22Rv1 (cell line): Measurements from ENCODE around the gene IFNA6.

Experiments used
- ZFX ChIP-seq: fragments of 450-650 bp; IDR thresholded peaks from 2 replicates; pipeline ENCODE4 v1.6.1; 2017; ENCODE audit warnings: antibody characterized with exemption, borderline replicate concordance
- TF ChIP-seq, protein P1 (sequence below): fragments of 450-650 bp; IDR thresholded peaks from 2 replicates; pipeline ENCODE4 v1.5.1; 2017; ENCODE audit warnings: mild to moderate bottlenecking

DNA sequence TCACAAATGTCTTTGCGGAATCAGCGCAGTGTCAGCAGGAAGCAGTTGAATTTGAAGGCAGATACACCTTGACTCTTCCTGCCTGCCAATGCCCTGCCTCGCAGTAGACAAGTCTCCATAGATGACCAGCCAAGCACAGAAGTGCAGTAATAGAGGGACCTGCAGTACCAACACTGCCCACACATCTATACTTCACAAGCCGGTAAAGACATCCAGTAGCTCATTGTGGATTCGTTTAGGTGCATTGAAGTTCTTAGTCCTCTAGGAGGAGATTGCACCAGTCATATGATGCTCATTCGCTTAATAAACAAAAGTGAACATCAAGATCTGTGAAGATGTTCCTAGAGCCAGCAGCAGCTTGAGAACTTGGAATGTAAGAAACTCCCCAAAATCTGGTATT is 41.6 kb upstream of the IFNA6 start:
- TF ChIP-seq, protein P1, sequence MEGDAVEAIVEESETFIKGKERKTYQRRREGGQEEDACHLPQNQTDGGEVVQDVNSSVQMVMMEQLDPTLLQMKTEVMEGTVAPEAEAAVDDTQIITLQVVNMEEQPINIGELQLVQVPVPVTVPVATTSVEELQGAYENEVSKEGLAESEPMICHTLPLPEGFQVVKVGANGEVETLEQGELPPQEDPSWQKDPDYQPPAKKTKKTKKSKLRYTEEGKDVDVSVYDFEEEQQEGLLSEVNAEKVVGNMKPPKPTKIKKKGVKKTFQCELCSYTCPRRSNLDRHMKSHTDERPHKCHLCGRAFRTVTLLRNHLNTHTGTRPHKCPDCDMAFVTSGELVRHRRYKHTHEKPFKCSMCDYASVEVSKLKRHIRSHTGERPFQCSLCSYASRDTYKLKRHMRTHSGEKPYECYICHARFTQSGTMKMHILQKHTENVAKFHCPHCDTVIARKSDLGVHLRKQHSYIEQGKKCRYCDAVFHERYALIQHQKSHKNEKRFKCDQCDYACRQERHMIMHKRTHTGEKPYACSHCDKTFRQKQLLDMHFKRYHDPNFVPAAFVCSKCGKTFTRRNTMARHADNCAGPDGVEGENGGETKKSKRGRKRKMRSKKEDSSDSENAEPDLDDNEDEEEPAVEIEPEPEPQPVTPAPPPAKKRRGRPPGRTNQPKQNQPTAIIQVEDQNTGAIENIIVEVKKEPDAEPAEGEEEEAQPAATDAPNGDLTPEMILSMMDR, result peak; percentile 40
- TF ChIP-seq ZFX, result no peak
